AML-193 (cell line): ENCODE data around the gene ZNF423.
"Not testable (repeated sequence)": the region's sequence is repeated elsewhere in the genome, so short reads cannot be mapped to it uniquely, and the experiment has no call there.

Experiments used
- DNase-seq, 2 experiments: peaks; one replicate each; lab custom pipeline; 2025; lab: John Stamatoyannopoulos, UW

Gene ZNF423

GRCh38 chr16:49695782-49696413 is 160.0 kb downstream of the ZNF423 start:
- DNase-seq: no peak

- DNase-seq: no peak
These were observed 162.5 kb downstream of the ZNF423 start for GRCh38 chr16:49693445-49693844.

GRCh38 chr16:49690778-49691177 is 165.1 kb downstream of the ZNF423 start:
- no peak for DNase-seq

- no peak for DNase-seq
These were observed 167.7 kb downstream of the ZNF423 start for GRCh38 chr16:49688036-49688697.

GRCh38 chr16:49687476-49688002 is 168.4 kb downstream of the ZNF423 start:
- DNase-seq: no peak

GRCh38 chr16:49684696-49685095 is 171.2 kb downstream of the ZNF423 start:
- DNase-seq: no peak

GRCh38 chr16:49682577-49683165 is 173.2 kb downstream of the ZNF423 start:
- DNase-seq: no peak

- no peak for DNase-seq
These were observed 174.6 kb downstream of the ZNF423 start for GRCh38 chr16:49681217-49681883.

GRCh38 chr16:49679095-49679494 is 176.8 kb downstream of the ZNF423 start:
- DNase-seq: no peak

GRCh38 chr16:49677661-49678060 is 178.3 kb downstream of the ZNF423 start:
- DNase-seq: not testable (repeated sequence)

GRCh38 chr16:49675413-49675812 is 180.5 kb downstream of the ZNF423 start:
- no peak for DNase-seq

GRCh38 chr16:49674990-49675389 is 180.9 kb downstream of the ZNF423 start:
- no peak for DNase-seq

GRCh38 chr16:49674351-49674851 is 181.5 kb downstream of the ZNF423 start:
- DNase-seq: no peak

GRCh38 chr16:49673442-49673841 is 182.5 kb downstream of the ZNF423 start:
- no peak for DNase-seq

GRCh38 chr16:49672753-49673152 is 183.2 kb downstream of the ZNF423 start:
- DNase-seq: no peak

- DNase-seq: no peak
These were observed 184.6 kb downstream of the ZNF423 start for GRCh38 chr16:49671333-49671732.

- no peak for DNase-seq
These were observed 185.3 kb downstream of the ZNF423 start for GRCh38 chr16:49670627-49671026.

GRCh38 chr16:49665482-49666230 is 190.3 kb downstream of the ZNF423 start:
- DNase-seq: no peak

GRCh38 chr16:49664221-49665215 is 191.4 kb downstream of the ZNF423 start:
- DNase-seq: no peak
